Lower leg skin (tissue), 3 donors: Measurements from ENCODE around the gene MAEA.

Experiments
- CTCF ChIP-seq, 3 donors: fragments of 450-650 bp; IDR thresholded peaks; one replicate each; pipeline ENCODE4 v1.5.1; 2016; ENCODE audit warnings: antibody characterized with exemption in 3 of 3, mild to moderate bottlenecking in 3 of 3, moderate library complexity in 2 of 3
- POLR2A ChIP-seq, 2 donors: fragments of 450-650 bp; IDR thresholded peaks; one replicate each; pipeline ENCODE4 v1.6.1; 2016 to 2017; ENCODE audit warnings: antibody characterized with exemption in 2 of 2, mild to moderate bottlenecking in 1 of 2, moderate library complexity in 1 of 2

- TF ChIP-seq POLR2A (IDR thresholded peaks at IDR 0.05) (no peak), CTCF (IDR thresholded peaks at IDR 0.05) (no peak)
These were observed 67.9 kb downstream of the MAEA start for GRCh38 chr4:1357356-1358248.
